GM18511 (cell line): ENCODE measurements around the gene CDHR3.
"Not testable (repeated sequence)": the region's sequence is repeated elsewhere in the genome, so short reads cannot be mapped to it uniquely, and the experiment has no call there.

Experiments
- ATAC-seq: cut with Tn5 transposase; IDR thresholded peaks from one replicate; pipeline ENCODE4 v1.9.1; 2021; ENCODE audit warnings: mild to moderate bottlenecking, moderate library complexity; ENCODE audit not compliant: unreplicated experiment

The CDHR3 gene

GRCh38 chr7:105955651-105956466, 7.2 kb upstream of the CDHR3 start:
- not testable (repeated sequence) for ATAC-seq

- ATAC-seq, result no peak
These were observed 5.1 kb upstream of the CDHR3 start for GRCh38 chr7:105958012-105958411.

- no peak for ATAC-seq
These were observed 711 bp upstream of the CDHR3 start for GRCh38 chr7:105962353-105962752.

GRCh38 chr7:105971845-105972244, 8.8 kb downstream of the CDHR3 start:
- no peak for ATAC-seq

GRCh38 chr7:105972276-105972675, 9.2 kb downstream of the CDHR3 start:
- ATAC-seq, result no peak

- ATAC-seq, result no peak
These were observed 11.4 kb downstream of the CDHR3 start for GRCh38 chr7:105974471-105974870.

- ATAC-seq, result no peak
These were observed 12.8 kb downstream of the CDHR3 start for GRCh38 chr7:105975770-105976417.

GRCh38 chr7:105976868-105977267, 13.8 kb downstream of the CDHR3 start:
- ATAC-seq, result no peak

- ATAC-seq, result no peak
These were observed 15.0 kb downstream of the CDHR3 start for GRCh38 chr7:105978035-105978434.

GRCh38 chr7:105978974-105979373, 15.9 kb downstream of the CDHR3 start:
- no peak for ATAC-seq

GRCh38 chr7:105979405-105979804, 16.3 kb downstream of the CDHR3 start:
- ATAC-seq, result no peak

GRCh38 chr7:105980645-105981396, 17.8 kb downstream of the CDHR3 start:
- no peak for ATAC-seq

GRCh38 chr7:105982388-105982787, 19.3 kb downstream of the CDHR3 start:
- ATAC-seq, result no peak

GRCh38 chr7:105984808-105985207, 21.7 kb downstream of the CDHR3 start:
- ATAC-seq, result not testable (repeated sequence)

- ATAC-seq, result no peak
These were observed 22.2 kb downstream of the CDHR3 start for GRCh38 chr7:105985229-105985628.

- no peak for ATAC-seq
These were observed 22.7 kb downstream of the CDHR3 start for GRCh38 chr7:105985672-105986215.

GRCh38 chr7:105987046-105987445, 24.0 kb downstream of the CDHR3 start:
- no peak for ATAC-seq

GRCh38 chr7:105988276-105988675, 25.2 kb downstream of the CDHR3 start:
- ATAC-seq, result no peak

- no peak for ATAC-seq
These were observed 26.1 kb downstream of the CDHR3 start for GRCh38 chr7:105989191-105989590.

- no peak for ATAC-seq
These were observed 26.6 kb downstream of the CDHR3 start for GRCh38 chr7:105989686-105990085.

GRCh38 chr7:105990141-105990540, 27.1 kb downstream of the CDHR3 start:
- ATAC-seq, result no peak
